Measurements from ENCODE around the gene POLD4. TPM values are rescaled to one million over a fixed set of nuclear protein-coding genes. Genes with fewer than 3 reads are reported as not detected.

Gene POLD4
- total and polyA plus RNA-seq, 2 of the 13 experiments (the other 11 are each of a cell fraction or from before 2014, with no cell fraction given) = 10.5 to 27.4 TPM

- TF ChIP-seq PBX2 (CRISPR knock-in tag; IDR thresholded peaks at IDR 0.05) (no peak), CEBPB (IDR thresholded peaks at IDR 0.05; ENCODE audit: borderline replicate concordance, low read depth, low read length) (no peak), ZBTB40 (IDR thresholded peaks at IDR 0.05) (no peak), ZBTB40 (CRISPR knock-in tag; IDR thresholded peaks at IDR 0.05) (peak; percentile 4; the same call in 1 of the 2 replicates), JUNB (CRISPR knock-in tag; IDR thresholded peaks at IDR 0.05; ENCODE audit: borderline replicate concordance) (no peak), HOXA3 (CRISPR knock-in tag; IDR thresholded peaks at IDR 0.05) (no peak), ZNF274 (CRISPR knock-in tag; IDR thresholded peaks at IDR 0.05) (0 out of 2 replicates have a peak, but pooled peaks have one; percentile 48), KLF16 (CRISPR knock-in tag; IDR thresholded peaks at IDR 0.05) (0 out of 4 replicates have a peak, but pooled peaks of 1 of the 2 experiments have one; percentile 32), CCAR2 (optimal IDR thresholded peaks at IDR 0.05; ENCODE audit: low read depth, low read length) (no peak), SMYD3 (CRISPR knock-in tag; IDR thresholded peaks at IDR 0.05) (no peak), XRCC5 (optimal IDR thresholded peaks at IDR 0.05; ENCODE audit: low read length) (peak; percentile 47), MAZ (IDR thresholded peaks at IDR 0.05; ENCODE audit: borderline replicate concordance, low read depth, low read length) (0 out of 2 replicates have a peak, but pooled peaks have one; percentile 35), MAZ (CRISPR knock-in tag; IDR thresholded peaks at IDR 0.05; ENCODE audit: low read depth) (0 out of 2 replicates have a peak, but pooled peaks have one; percentile 28), HDAC2 (CRISPR knock-in tag; IDR thresholded peaks at IDR 0.05) (peak; percentile 33; the same call in 1 of the 2 replicates)
Measured at GRCh38 chr11:67382276-67383136, 29.2 kb upstream of the POLD4 start (continued).
